ENCODE data around the gene ACSL5. TPM values are rescaled to one million over a fixed set of nuclear protein-coding genes. Genes with fewer than 3 reads are reported as not detected.

Gene ACSL5
- total RNA-seq, 1 donor from 2014 or later: 0.68 TPM

- Histone ChIP-seq H3K4me3 (ENCODE audit: insufficient read depth, low read depth, low read length) (no peak overlapping the region), H3K79me2 (ENCODE audit: insufficient read depth, low read length) (no peaks in the 10 kb centered on the region), H3K27ac (ENCODE audit: low read depth, low read length) (no peak overlapping the region), H3K36me3 (ENCODE audit: insufficient read depth, low read length) (no peaks in the 10 kb centered on the region), H3K27me3 (ENCODE audit: insufficient read depth, low read length) (no peaks in the 10 kb centered on the region), H2AFZ (ENCODE audit: low read depth, low read length) (no peak overlapping the region), H4K20me1 (ENCODE audit: insufficient read depth, low read length) (no peaks in the 10 kb centered on the region), H3K9ac (ENCODE audit: low read length) (no peak overlapping the region), H3K4me2 (ENCODE audit: low read length) (no peak overlapping the region), H3K4me1 (ENCODE audit: insufficient read depth, low read length) (peaks cover 4% of the 10 kb centered on the region), H3K9me3 (ENCODE audit: insufficient read depth, low read depth, low read length) (no peaks in the 10 kb centered on the region)
- Mint-ChIP-seq H3K4me1 (ENCODE audit: low read depth, unreplicated experiment) (peaks cover 7% of the 10 kb centered on the region), H3K9me3 (ENCODE audit: unreplicated experiment) (no peaks in the 10 kb centered on the region), H3K27ac (ENCODE audit: unreplicated experiment) (no peak overlapping the region), H3K4me3 (ENCODE audit: unreplicated experiment) (no peak overlapping the region), H3K36me3 (ENCODE audit: low read depth, unreplicated experiment) (no peaks in the 10 kb centered on the region), H3K27me3 (ENCODE audit: low read depth, unreplicated experiment) (peaks cover 5% of the 10 kb centered on the region)
- FAIRE-seq: no peak
- TF ChIP-seq EZH2 (IDR thresholded peaks at IDR 0.05; ENCODE audit: insufficient read depth, low read length) (no peak), CTCF (IDR thresholded peaks at IDR 0.05; ENCODE audit: insufficient read depth, low read depth, low read length) (no peak)
- no peak for DNase-seq (ENCODE audit: low read depth)
These were observed 9.9 kb upstream of the ACSL5 start for GRCh38 chr10:112363696-112364688.

GRCh38 chr10:112365014-112365432, 8.9 kb upstream of the ACSL5 start:
- FAIRE-seq: no peak
- H3K4me1 ChIP-seq (ENCODE audit: insufficient read depth, low read length): peaks cover 4% of the 10 kb centered on the region
- no peaks in the 10 kb centered on the region for H3K36me3 Mint-ChIP-seq (ENCODE audit: low read depth, unreplicated experiment)

More at GRCh38 chr10:112365014-112365432, 8.9 kb upstream of the ACSL5 start:
- Mint-ChIP-seq H3K4me1 (ENCODE audit: low read depth, unreplicated experiment) (peaks cover 7% of the 10 kb centered on the region), H3K4me3 (ENCODE audit: unreplicated experiment) (no peak overlapping the region), H3K27ac (ENCODE audit: unreplicated experiment) (no peak overlapping the region), H3K9me3 (ENCODE audit: unreplicated experiment) (no peaks in the 10 kb centered on the region), H3K27me3 (ENCODE audit: low read depth, unreplicated experiment) (peaks cover 5% of the 10 kb centered on the region)
- Histone ChIP-seq H3K36me3 (ENCODE audit: insufficient read depth, low read length) (no peaks in the 10 kb centered on the region), H4K20me1 (ENCODE audit: insufficient read depth, low read length) (no peaks in the 10 kb centered on the region), H3K27me3 (ENCODE audit: insufficient read depth, low read length) (no peaks in the 10 kb centered on the region), H3K79me2 (ENCODE audit: insufficient read depth, low read length) (no peaks in the 10 kb centered on the region), H3K27ac (ENCODE audit: low read depth, low read length) (no peak overlapping the region), H2AFZ (ENCODE audit: low read depth, low read length) (no peak overlapping the region), H3K4me2 (ENCODE audit: low read length) (no peak overlapping the region), H3K9me3 (ENCODE audit: insufficient read depth, low read depth, low read length) (no peaks in the 10 kb centered on the region), H3K9ac (ENCODE audit: low read length) (no peak overlapping the region), H3K4me3 (ENCODE audit: insufficient read depth, low read depth, low read length) (no peak overlapping the region)
- TF ChIP-seq CTCF (IDR thresholded peaks at IDR 0.05; ENCODE audit: insufficient read depth, low read depth, low read length) (no peak), EZH2 (IDR thresholded peaks at IDR 0.05; ENCODE audit: insufficient read depth, low read length) (no peak)
- no peak for DNase-seq (ENCODE audit: low read depth)

Measured in astrocyte (in vitro differentiated cells and primary cell).